ENCODE data around the gene FEM1A.
"Not testable (repeated sequence)": the region's sequence is repeated elsewhere in the genome, so short reads cannot be mapped to it uniquely, and the experiment has no call there.

Gene FEM1A

GRCh38 chr19:4844348-4845179 lies 53.0 kb downstream of the FEM1A start:
- CTCF ChIA-PET, result interaction anchor here (1.2 to 17.4 kb wide), 6 partner anchors 11 to 67 kb away, joined by 4 to 242 read pairs (median 6); partner anchors contain the start of genes FEM1A and TICAM1
- DNase-seq (ENCODE audit: extremely low spot score), result no peak
- TF ChIP-seq CTCF (IDR thresholded peaks at IDR 0.05; ENCODE audit: control extremely low read depth, extremely low read depth, low read depth, missing control alignments), result no peak
- POLR2A ChIA-PET, result interaction anchor here (1.2 to 1.3 kb wide), 2 partner anchors 10 to 35 kb away, joined by 3 read pairs; no protein-coding TSS in a partner anchor

- POLR2A ChIA-PET, result interaction anchor here (0.7 kb wide), 2 partner anchors 187 to 777 kb away, joined by 3 read pairs; partner anchors contain the start of gene SAFB
- CTCF ChIA-PET, result interaction anchor here (1.6 to 17.4 kb wide), 4 partner anchors 10 to 38 kb away, joined by 5 to 242 read pairs (median 8); partner anchors contain the start of gene TICAM1
- DNase-seq (ENCODE audit: extremely low spot score), result not testable (repeated sequence)
These were observed 54.4 kb downstream of the FEM1A start for GRCh38 chr19:4845975-4846374.

GRCh38 chr19:4847190-4847973 lies 55.8 kb downstream of the FEM1A start:
- TF ChIP-seq CTCF (IDR thresholded peaks at IDR 0.05; ENCODE audit: control extremely low read depth, extremely low read depth, low read depth, missing control alignments), result no peak
- POLR2A ChIA-PET, result no interaction called here
- DNase-seq (ENCODE audit: extremely low spot score), result no peak
- CTCF ChIA-PET, result interaction anchor here (1.1 to 17.4 kb wide), 4 partner anchors 17 to 184 kb away, joined by 3 to 242 read pairs (median 4); no protein-coding TSS in a partner anchor

- TF ChIP-seq CTCF (IDR thresholded peaks at IDR 0.05; ENCODE audit: control extremely low read depth, extremely low read depth, low read depth, missing control alignments), result no peak
- DNase-seq (ENCODE audit: extremely low spot score), result no peak
- CTCF ChIA-PET, result interaction anchor here (0.7 to 17.4 kb wide), 6 partner anchors 11 to 71 kb away, joined by 3 to 242 read pairs (median 6); partner anchors contain the start of gene PLIN3
- POLR2A ChIA-PET, result no interaction called here
These were observed 57.5 kb downstream of the FEM1A start for GRCh38 chr19:4849019-4849418.
